H1 (cell line): ENCODE data around the gene PEX3. TPM values are rescaled to one million over a fixed set of nuclear protein-coding genes. Genes with fewer than 3 reads are reported as not detected.

Source experiments
- CTCF ChIA-PET: fragments of 300-600 bp; sonication (Branson Sonifier 250); formaldehyde crosslinking; loops from one replicate; lab custom pipeline; 2021; ENCODE audit not compliant: partially characterized antibody; lab: Charles Lee
- POLR2A ChIA-PET: fragments of 300-600 bp; sonication (Branson Sonifier 250); formaldehyde crosslinking; loops from one replicate; lab custom pipeline; 2021; ENCODE audit warnings: inconsistent platforms; ENCODE audit not compliant: partially characterized antibody; lab: Charles Lee
- DNase-seq, 2 experiments: peaks; one replicate each; pipeline versions ENCODE4 v3.0.0 to v3.0.0-alpha.2; 2010 to 2022; ENCODE audit warnings: low spot score in 2 of 2, low read depth in 1 of 2, mixed read lengths in 1 of 2
- FAIRE-seq: peaks from 2 replicates; lab custom pipeline; 2011; peaks lifted over from hg19 to GRCh38; lab: Jason Lieb, UNC
- H2AFZ ChIP-seq: 2 replicates; pipeline ENCODE4 v1.8.1; 2012; ENCODE audit warnings: low read length, inconsistent platforms
- H2AK5ac ChIP-seq: 2 replicates; pipeline ENCODE4 v1.6.1; 2013; ENCODE audit warnings: low read depth, low read length
- H2BK120ac ChIP-seq: replicated peaks from 2 replicates; pipeline ENCODE3; 2013; ENCODE audit warnings: low read depth, low read length, inconsistent platforms
- H2BK12ac ChIP-seq: 2 replicates; pipeline ENCODE4 v1.6.1; 2013; ENCODE audit warnings: low read depth, low read length
- H2BK15ac ChIP-seq: 2 replicates; pipeline ENCODE4 v1.6.1; 2013; ENCODE audit warnings: low read length
- H2BK20ac ChIP-seq: 2 replicates; pipeline ENCODE4 v1.6.1; 2013; ENCODE audit warnings: low read length
- H2BK5ac ChIP-seq: 2 replicates; pipeline ENCODE4 v1.6.1; 2013; ENCODE audit warnings: low read depth, low read length
- H3K14ac ChIP-seq: 2 replicates; pipeline ENCODE4 v1.6.1; 2013; ENCODE audit warnings: inconsistent platforms; ENCODE audit not compliant: insufficient read length
- H3K18ac ChIP-seq: 2 replicates; pipeline ENCODE4 v1.6.1; 2013; ENCODE audit warnings: low read length; ENCODE audit errors: extremely low read depth
- H3K23ac ChIP-seq: 2 replicates; pipeline ENCODE4 v1.6.1; 2013; ENCODE audit warnings: inconsistent platforms; ENCODE audit not compliant: insufficient read length
- H3K23me2 ChIP-seq: 2 replicates; pipeline ENCODE4 v1.6.1; 2013; ENCODE audit warnings: low read depth, low read length
- H3K27ac ChIP-seq: 2 replicates; pipeline ENCODE4 v1.6.1; 2011; ENCODE audit warnings: low read depth, low read length, inconsistent platforms
- H3K27me3 ChIP-seq, 4 experiments: replicated peaks in 1 of 4; 1 replicate in 1 of 4; 2 replicates in 3 of 4; pipeline versions ENCODE4 v1.6.1 to v1.8.1; 2011 to 2013; ENCODE audit warnings: low read length in 3 of 4, mild to moderate bottlenecking in 3 of 4, inconsistent platforms in 2 of 4, mixed read lengths in 2 of 4, moderate library complexity in 1 of 4; ENCODE audit not compliant: control insufficient read depth in 3 of 4, insufficient read depth in 3 of 4; ENCODE audit errors: extremely low read depth in 1 of 4
- H3K36me3 ChIP-seq, 4 experiments: 2 replicates each; pipeline versions ENCODE4 v1.6.1 to v1.8.1; 2011 to 2013; ENCODE audit warnings: mild to moderate bottlenecking in 4 of 4, low read length in 3 of 4, moderate library complexity in 2 of 4, control low read depth in 1 of 4, inconsistent platforms in 1 of 4; ENCODE audit not compliant: insufficient read depth in 4 of 4, control insufficient read depth in 2 of 4
- H3K4ac ChIP-seq: replicated peaks from 2 replicates; pipeline ENCODE3; 2013; ENCODE audit warnings: low read length, low read depth, mixed read lengths, inconsistent platforms; ENCODE audit not compliant: insufficient read length
- H3K4me1 ChIP-seq, 4 experiments: replicated peaks in 1 of 4; 1 replicate in 1 of 4; 2 replicates in 3 of 4; pipeline versions ENCODE4 v1.6.1 to v1.8.1; 2011 to 2013; ENCODE audit warnings: low read length in 3 of 4, inconsistent platforms in 2 of 4, mixed read lengths in 1 of 4; ENCODE audit not compliant: insufficient read depth in 4 of 4, control insufficient read depth in 3 of 4
- H3K4me2 ChIP-seq, 2 experiments: 2 replicates each; pipeline versions ENCODE4 v1.6.1 to v1.8.1; 2011 to 2013; ENCODE audit warnings: low read depth in 2 of 2, low read length in 2 of 2, control low read depth in 1 of 2, inconsistent platforms in 1 of 2, mild to moderate bottlenecking in 1 of 2; ENCODE audit not compliant: insufficient read depth in 1 of 2
- H3K4me3 ChIP-seq, 4 experiments: fragments of 200-600, 300-600 bp in 1 of 4; sonication (generic), shearing (Covaris generic), sonication (Bioruptor Twin) in 1 of 4; 2 replicates each; pipeline versions ENCODE4 v1.5.1 to v1.8.1; 2011 to 2016; ENCODE audit warnings: low read length in 4 of 4, low read depth in 3 of 4, control low read depth in 2 of 4, inconsistent platforms in 2 of 4, mild to moderate bottlenecking in 2 of 4, mixed read lengths in 1 of 4, moderate library complexity in 1 of 4; ENCODE audit not compliant: insufficient read depth in 2 of 4; ENCODE audit errors: extremely low read depth in 1 of 4
- H3K56ac ChIP-seq: replicated peaks from 2 replicates; pipeline ENCODE3; 2013; ENCODE audit warnings: low read depth, mild to moderate bottlenecking, mixed read lengths, low read length, inconsistent platforms; ENCODE audit not compliant: insufficient read length
- H3K79me1 ChIP-seq: 2 replicates; pipeline ENCODE4 v1.6.1; 2013; ENCODE audit warnings: low read depth, low read length, control low read depth
- H3K79me2 ChIP-seq, 2 experiments: 2 replicates each; pipeline versions ENCODE4 v1.6.1 to v1.8.1; 2012 to 2013; ENCODE audit warnings: low read length in 2 of 2, mild to moderate bottlenecking in 2 of 2, inconsistent platforms in 1 of 2; ENCODE audit not compliant: insufficient read depth in 2 of 2, control insufficient read depth in 1 of 2
- H3K9ac ChIP-seq, 4 experiments: replicated peaks in 1 of 4; 1 replicate in 1 of 4; 2 replicates in 3 of 4; pipeline versions ENCODE4 v1.6.1 to v1.8.1; 2011 to 2013; ENCODE audit warnings: low read depth in 3 of 4, low read length in 3 of 4, control low read depth in 2 of 4, mild to moderate bottlenecking in 2 of 4, moderate library complexity in 2 of 4, inconsistent platforms in 1 of 4; ENCODE audit errors: extremely low read depth in 1 of 4
- H3K9me3 ChIP-seq, 2 experiments: 2 replicates each; pipeline versions ENCODE4 v1.6.1 to v1.8.1; 2012 to 2013; ENCODE audit warnings: mild to moderate bottlenecking in 2 of 2, moderate library complexity in 2 of 2, control low read depth in 1 of 2, inconsistent platforms in 1 of 2, low read depth in 1 of 2, low read length in 1 of 2, mixed read lengths in 1 of 2; ENCODE audit not compliant: insufficient read depth in 2 of 2
- H4K20me1 ChIP-seq, 2 experiments: replicated peaks in 1 of 2; 2 replicates each; pipeline versions ENCODE3 to v1.8.1; 2011 to 2013; ENCODE audit warnings: inconsistent platforms in 2 of 2, low read length in 2 of 2, mild to moderate bottlenecking in 1 of 2; ENCODE audit not compliant: insufficient read depth in 2 of 2, control insufficient read depth in 1 of 2
- H4K5ac ChIP-seq: 2 replicates; pipeline ENCODE4 v1.6.1; 2013; ENCODE audit warnings: low read length, low read depth, mixed read lengths, inconsistent platforms; ENCODE audit not compliant: insufficient read length
- H4K8ac ChIP-seq: 2 replicates; pipeline ENCODE4 v1.8.0; 2013; ENCODE audit warnings: mild to moderate bottlenecking, moderate library complexity, low read length, inconsistent platforms; ENCODE audit not compliant: insufficient read depth; ENCODE audit errors: extremely low read depth
- H4K91ac ChIP-seq: replicated peaks from 2 replicates; pipeline ENCODE3; 2013; ENCODE audit warnings: low read length, mixed read lengths, inconsistent platforms; ENCODE audit not compliant: insufficient read length
- RXRA ChIP-seq: IDR thresholded peaks from 2 replicates; pipeline ENCODE4 v1.6.1; 2011; ENCODE audit warnings: low read depth, mild to moderate bottlenecking, low read length, moderate library complexity; ENCODE audit not compliant: insufficient read depth
- SAP30 ChIP-seq: fragments of 300-600 bp; sonication (generic); IDR thresholded peaks from 2 replicates; pipeline ENCODE4 v1.7.1; 2012; ENCODE audit warnings: low read length, moderate library complexity, mild to moderate bottlenecking, inconsistent platforms; ENCODE audit not compliant: insufficient read depth, insufficient replicate concordance
- SRF ChIP-seq: IDR thresholded peaks from 2 replicates; pipeline ENCODE4 v1.6.1; 2011; ENCODE audit warnings: mild to moderate bottlenecking, low read depth, low read length, moderate library complexity
- WGBS, 2 experiments: shearing (Covaris generic) in 1 of 2; methylation state at CpG; one replicate each; pipeline versions ENCODE4 v1.1.6 to v1.1.7; 2013 to 2015; ENCODE audit warnings: low lambda C conversion rate in 2 of 2, mixed read lengths in 2 of 2, inconsistent platforms in 1 of 2, low coverage in 1 of 2, missing lambda C conversion rate in 1 of 2; ENCODE audit not compliant: insufficient replicate concordance in 2 of 2, insufficient coverage in 1 of 2, insufficient read length in 1 of 2; ENCODE audit errors: extremely low coverage in 1 of 2, missing lambda C conversion rate in 1 of 2; 5-methylcytosine and 5-hydroxymethylcytosine counted together
- polyA plus RNA-seq, 7 experiments: library from polyadenylated mRNA; depleted of rRNA in 3 of 7; stranded (reverse) in 5 of 7; unstranded in 2 of 7; fragments of >200 nt in 5 of 7; fragments of 200-250 nt in 2 of 7; gene quantifications; 1 replicate in 5 of 7; 2 replicates in 1 of 7; 4 replicates in 1 of 7; pipeline versions ENCODE4 v1.2.1 to v1.2.3, GENCODE V29; 2011 to 2013; ENCODE audit warnings: missing spikeins in 2 of 7, mixed read lengths in 2 of 7
- total RNA-seq: library from RNA; stranded (reverse); fragmentation: NEBNext Ultra II Directional; extraction: Animal tissue kit (Norgen Biotek cat#: 25700); gene quantifications from 2 replicates; pipeline ENCODE4 v1.2.1, GENCODE V29; 2021

The PEX3 gene
- total and polyA plus RNA-seq, 2 of the 8 experiments (the other 6 are each of a cell fraction or from before 2014, with no cell fraction given) = 8.0 to 16.8 TPM

DNA sequence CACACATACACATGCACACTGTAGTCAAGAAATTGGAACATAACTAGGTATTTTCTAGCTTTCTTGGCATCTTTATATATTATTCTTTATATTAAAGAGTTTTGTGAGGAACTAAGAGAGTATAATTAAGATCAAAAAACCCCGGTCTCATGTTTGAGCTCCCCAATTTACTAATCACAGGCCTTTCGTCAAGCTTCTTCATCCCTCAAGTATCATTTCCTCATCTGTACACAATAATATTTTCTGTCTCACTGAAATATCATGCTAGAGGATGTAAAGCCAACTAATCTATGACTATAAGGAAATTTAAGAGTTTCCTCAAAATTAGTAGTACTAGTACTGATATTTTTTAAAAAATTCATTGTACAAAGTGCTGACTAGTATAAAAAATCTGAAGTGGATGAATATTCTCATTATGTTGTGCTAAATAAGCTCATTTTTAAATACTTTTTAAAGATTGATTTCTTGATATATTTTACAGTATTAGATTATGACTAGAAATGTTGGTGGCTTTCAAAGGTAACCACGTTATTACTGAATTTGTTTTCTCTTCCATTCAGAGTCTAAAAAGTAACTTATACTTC is 28.0 kb downstream of the PEX3 start:
- Histone ChIP-seq H2BK15ac (no peak overlapping the region), H4K5ac (no peak overlapping the region), H3K79me1 (no peaks in the 10 kb centered on the region), H3K4me1 (no peaks in the 10 kb centered on the region), H2BK5ac (no peak overlapping the region), H4K20me1 (no peaks in the 10 kb centered on the region), H4K91ac (no peak overlapping the region), H3K9me3 (no peaks in the 10 kb centered on the region), H4K8ac (no peak overlapping the region), H3K23ac (no peak overlapping the region), H2BK120ac (no peak overlapping the region), H3K4ac (no peak overlapping the region), H3K9ac (no peak overlapping the region), H2AK5ac (no peak overlapping the region), H2AFZ (no peak overlapping the region), H3K79me2 (no peaks in the 10 kb centered on the region), H3K18ac (no peak overlapping the region), H3K4me2 (no peak overlapping the region), H3K14ac (no peak overlapping the region), H2BK20ac (no peak overlapping the region), H3K27me3 (no peaks in the 10 kb centered on the region), H2BK12ac (no peak overlapping the region), H3K4me3 (no peak overlapping the region), H3K23me2 (no peaks in the 10 kb centered on the region), H3K56ac (no peak overlapping the region), H3K27ac (no peak overlapping the region), H3K36me3 (no peaks in the 10 kb centered on the region; a peak in 1 of 8 replicates)
- ChIA-PET POLR2A (no interaction called here), CTCF (no interaction called here)
- 92% methylated on average over 3 of the region's 3 CpGs; no CpG with 5 or more reads in 1 of the 2 experiments for WGBS, 2 experiments
- TF ChIP-seq RXRA (no peak), SAP30 (no peak), SRF (no peak)
- FAIRE-seq (no peak), DNase-seq (no peak)
